K562 (cell line): Measurements from ENCODE around the gene ZCRB1. TPM values are rescaled to one million over a fixed set of nuclear protein-coding genes. Genes with fewer than 3 reads are reported as not detected.

Experiments used
- CTBP1 ChIP-seq: fragments of 450-650 bp; IDR thresholded peaks from 2 replicates; pipeline ENCODE4 v1.6.1; 2016; ENCODE audit warnings: borderline replicate concordance
- EGR1 ChIP-seq: fragments of 450-650 bp; conservative IDR thresholded peaks from 2 replicates; pipeline ENCODE4 v1.6.1; 2017; ENCODE audit warnings: mild to moderate bottlenecking
- FOXK2 ChIP-seq, 2 experiments: fragments of 450-650 bp; IDR thresholded peaks in 1 of 2; conservative IDR thresholded peaks in 1 of 2; 2 replicates each; pipeline ENCODE4 v1.6.1; 2016; ENCODE audit warnings: low read depth in 2 of 2, mild to moderate bottlenecking in 1 of 2
- HMGN3 ChIP-seq: IDR thresholded peaks from 2 replicates; pipeline ENCODE4 v1.6.1; 2011; ENCODE audit warnings: borderline replicate concordance, low read depth, mild to moderate bottlenecking, mixed read lengths, low read length; ENCODE audit not compliant: insufficient read length; ENCODE audit errors: extremely low read depth
- MITF ChIP-seq: IDR thresholded peaks from 2 replicates; pipeline ENCODE4 v1.6.1; 2014; ENCODE audit warnings: antibody characterized with exemption
- TEAD4 ChIP-seq, 2 experiments: sonication (generic) in 1 of 2; formaldehyde crosslinking in 1 of 2; IDR thresholded peaks; 2 replicates each; pipeline versions ENCODE4 v1.6.1 to v1.8.0; 2012 to 2022; ENCODE audit warnings: borderline replicate concordance in 1 of 2, inconsistent platforms in 1 of 2, low read length in 1 of 2, mild to moderate bottlenecking in 1 of 2, missing genetic modification reagents in 1 of 2
- ZNF407 ChIP-seq: fragments of 450-650 bp; IDR thresholded peaks from 2 replicates; pipeline ENCODE4 v1.6.1; 2016; ENCODE audit warnings: low read depth
- polyA plus RNA-seq, 8 experiments: library from polyadenylated mRNA; depleted of rRNA in 4 of 8; stranded (reverse) in 5 of 8; unstranded in 3 of 8; fragments of >200 nt; fragmentation: Nextera tagmentation in 2 of 8; fragmentation: Illumina TruSeq in 1 of 8; extraction: Ambion mirVana in 2 of 8; extraction: Trizol in 1 of 8; gene quantifications; 2 replicates each; pipeline versions ENCODE4 v1.2.1 to v1.2.3, GENCODE V29; 2011 to 2014; ENCODE audit warnings: inconsistent platforms in 1 of 8, missing spikeins in 1 of 8
- total RNA-seq, 7 experiments: library from RNA; depleted of rRNA in 6 of 7; stranded (reverse); fragments of >200 nt in 6 of 7; fragmentation: Illumina TruSeq in 2 of 7; extraction: Trizol in 2 of 7; gene quantifications; 2 replicates each; pipeline versions ENCODE4 v1.2.1 to v1.2.3, GENCODE V29; 2011 to 2021; ENCODE audit warnings: low replicate concordance in 1 of 7

ZCRB1 gene
- total and polyA plus RNA-seq, 9 of the 15 experiments (the other 6 are each of a cell fraction or from before 2014, with no cell fraction given) = 36.0 to 102 (median 51.0) TPM

GRCh38 chr12:42325653-42326474 is at the start of gene ZCRB1, which contains the start of gene PPHLN1 (continued):
- TF ChIP-seq ZNF407 (peak; percentile 23; the same call in 1 of the 2 replicates), TEAD4 (IDR thresholded peaks at IDR 0.05; ENCODE audit: low read length) (no peak), TEAD4 (CRISPR knock-in tag; IDR thresholded peaks at IDR 0.05; ENCODE audit: borderline replicate concordance) (0 out of 2 replicates have a peak, but pooled peaks have one; percentile 11), CTBP1 (peak; percentile 63; the same call in 1 of the 2 replicates), HMGN3 (peak; percentile 54), FOXK2 (conservative IDR thresholded peaks at IDR 0.05 in 1 of 2, IDR thresholded peaks at IDR 0.05 in 1 of 2; ENCODE audit: low read depth in 2 of 2) (peak in 1 of 2 experiments; percentile 38; a peak in 3 of 4 replicates), EGR1 (no peak), MITF (peak; percentile 52; the same call in 1 of the 2 replicates)
